Activated CD4-positive, alpha-beta T cell treated with anti-CD3 and anti-CD28 coated beads, Interleukin-2, Interleukin-6, amounts not matched to agents 100 ng/mL and 50 ng/mL, durations not matched to agents 16 hours and 8 hours (primary cell): ENCODE data around the gene RTN4.
"Not testable (repeated sequence)": the region's sequence is repeated elsewhere in the genome, so short reads cannot be mapped to it uniquely, and the experiment has no call there.

ENCODE experiments used
- DNase-seq: peaks from one replicate; pipeline ENCODE4 v3.0.0-alpha.2; 2020

Gene RTN4, protein sequence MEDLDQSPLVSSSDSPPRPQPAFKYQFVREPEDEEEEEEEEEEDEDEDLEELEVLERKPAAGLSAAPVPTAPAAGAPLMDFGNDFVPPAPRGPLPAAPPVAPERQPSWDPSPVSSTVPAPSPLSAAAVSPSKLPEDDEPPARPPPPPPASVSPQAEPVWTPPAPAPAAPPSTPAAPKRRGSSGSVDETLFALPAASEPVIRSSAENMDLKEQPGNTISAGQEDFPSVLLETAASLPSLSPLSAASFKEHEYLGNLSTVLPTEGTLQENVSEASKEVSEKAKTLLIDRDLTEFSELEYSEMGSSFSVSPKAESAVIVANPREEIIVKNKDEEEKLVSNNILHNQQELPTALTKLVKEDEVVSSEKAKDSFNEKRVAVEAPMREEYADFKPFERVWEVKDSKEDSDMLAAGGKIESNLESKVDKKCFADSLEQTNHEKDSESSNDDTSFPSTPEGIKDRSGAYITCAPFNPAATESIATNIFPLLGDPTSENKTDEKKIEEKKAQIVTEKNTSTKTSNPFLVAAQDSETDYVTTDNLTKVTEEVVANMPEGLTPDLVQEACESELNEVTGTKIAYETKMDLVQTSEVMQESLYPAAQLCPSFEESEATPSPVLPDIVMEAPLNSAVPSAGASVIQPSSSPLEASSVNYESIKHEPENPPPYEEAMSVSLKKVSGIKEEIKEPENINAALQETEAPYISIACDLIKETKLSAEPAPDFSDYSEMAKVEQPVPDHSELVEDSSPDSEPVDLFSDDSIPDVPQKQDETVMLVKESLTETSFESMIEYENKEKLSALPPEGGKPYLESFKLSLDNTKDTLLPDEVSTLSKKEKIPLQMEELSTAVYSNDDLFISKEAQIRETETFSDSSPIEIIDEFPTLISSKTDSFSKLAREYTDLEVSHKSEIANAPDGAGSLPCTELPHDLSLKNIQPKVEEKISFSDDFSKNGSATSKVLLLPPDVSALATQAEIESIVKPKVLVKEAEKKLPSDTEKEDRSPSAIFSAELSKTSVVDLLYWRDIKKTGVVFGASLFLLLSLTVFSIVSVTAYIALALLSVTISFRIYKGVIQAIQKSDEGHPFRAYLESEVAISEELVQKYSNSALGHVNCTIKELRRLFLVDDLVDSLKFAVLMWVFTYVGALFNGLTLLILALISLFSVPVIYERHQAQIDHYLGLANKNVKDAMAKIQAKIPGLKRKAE

DNA sequence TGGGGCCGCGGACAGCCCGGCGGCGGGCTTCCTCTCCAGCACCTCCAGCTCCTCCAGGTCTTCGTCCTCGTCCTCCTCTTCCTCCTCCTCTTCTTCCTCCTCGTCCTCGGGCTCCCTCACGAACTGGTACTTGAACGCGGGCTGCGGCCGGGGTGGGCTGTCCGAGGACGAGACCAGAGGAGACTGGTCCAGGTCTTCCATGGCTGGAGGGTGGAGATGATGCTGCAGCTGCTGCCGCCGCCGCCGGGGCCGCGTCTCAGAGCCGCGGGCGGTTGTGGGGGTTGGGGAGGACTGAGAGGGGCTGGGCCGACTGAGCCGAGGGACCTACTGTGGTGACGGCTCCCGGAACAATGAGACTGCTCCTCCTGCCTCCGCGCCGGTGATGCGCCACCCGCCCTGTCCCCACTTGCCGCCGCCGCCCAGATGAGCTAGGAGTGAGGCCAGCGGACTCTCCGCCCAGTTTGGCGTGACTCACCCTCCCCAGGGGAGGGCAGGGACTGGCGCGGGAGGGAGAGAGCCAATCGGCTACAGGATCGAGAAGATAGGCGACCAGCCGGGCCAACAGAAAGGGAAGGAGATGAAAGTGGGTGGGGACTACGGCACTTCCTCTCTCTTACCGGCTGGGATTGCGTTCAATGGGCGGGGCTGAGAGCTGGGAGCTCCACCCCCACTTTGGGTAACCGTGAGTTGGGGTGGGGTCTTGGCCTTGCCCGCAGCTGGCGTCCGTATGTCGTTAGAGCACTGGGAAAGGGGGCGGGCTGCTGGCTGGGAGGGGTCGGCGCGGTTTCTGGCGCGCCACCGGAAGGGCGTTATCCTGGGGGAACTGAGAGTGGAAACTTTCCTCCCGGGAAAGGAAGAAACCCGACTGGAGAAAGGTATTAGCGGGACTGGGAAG, at the start of gene RTN4:
Gene RTN4 (minus strand): TSS at position 352 of the 895 bp plus-strand sequence. CDS start 151 bp downstream, at position 201.
- DNase-seq = peak; percentile 99

DNA sequence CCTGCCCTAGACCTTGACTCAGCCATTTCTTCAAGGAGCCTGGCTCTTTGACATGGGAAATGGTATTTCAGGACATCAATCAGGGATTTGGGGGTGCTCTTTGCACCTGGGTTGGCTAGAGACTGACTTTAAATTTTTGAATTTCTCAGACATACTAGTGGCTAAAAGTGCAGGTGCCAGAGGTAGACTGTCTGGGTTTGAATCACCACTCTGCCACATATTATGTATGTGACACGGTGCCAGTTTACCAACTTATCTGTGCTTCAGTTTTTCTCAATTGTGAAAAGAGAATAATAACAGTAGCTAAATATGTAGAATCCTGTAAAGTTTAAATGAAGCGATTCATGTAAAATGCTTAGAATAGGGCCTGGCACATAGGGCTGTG, 49.2 kb upstream of the RTN4 start:
- DNase-seq = no peak

DNA sequence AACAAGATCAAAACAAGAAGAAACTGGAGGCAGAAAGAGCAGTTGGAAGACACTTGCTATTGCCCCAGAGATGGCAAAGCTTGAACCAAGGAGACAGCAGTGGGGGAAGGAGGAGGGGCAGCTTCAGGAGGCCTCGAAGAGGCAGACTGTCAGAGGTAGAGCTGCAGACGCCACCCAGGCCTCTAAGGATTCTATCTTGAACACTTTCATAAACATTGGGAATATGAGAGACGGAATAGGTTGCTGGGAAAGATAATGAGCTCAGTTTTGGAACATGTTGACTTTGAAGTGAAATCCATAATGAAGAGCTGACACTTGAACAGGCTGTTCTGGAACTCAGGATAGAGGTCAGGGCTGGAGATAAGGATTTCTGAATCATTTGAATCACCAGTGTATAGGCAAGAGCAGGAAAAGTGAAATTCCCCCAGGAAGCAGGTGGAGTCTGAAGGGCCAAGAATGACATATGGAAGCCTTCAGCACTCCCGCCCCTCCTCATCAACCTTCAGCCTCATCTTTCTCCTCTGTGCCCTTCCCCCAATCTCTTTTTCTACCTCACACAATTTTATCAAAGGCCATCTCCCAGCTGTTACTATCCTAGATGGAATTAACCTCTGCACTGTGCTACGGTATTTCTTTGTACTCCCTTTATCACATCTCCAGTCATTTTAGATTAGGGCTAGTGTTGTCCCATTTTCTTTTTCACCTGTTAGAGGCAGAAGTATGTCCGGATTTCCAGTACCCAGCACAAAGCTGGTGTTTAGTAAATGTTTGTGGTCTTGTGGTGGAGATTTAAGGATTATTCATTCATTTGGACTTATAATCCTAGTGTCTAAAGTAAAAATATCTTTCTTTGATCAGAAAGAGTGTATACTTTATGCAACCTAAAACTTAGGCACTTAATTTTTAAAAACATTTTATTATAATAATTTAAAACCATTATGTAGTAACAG, 47.5 kb upstream of the RTN4 start:
- DNase-seq = no peak

DNA sequence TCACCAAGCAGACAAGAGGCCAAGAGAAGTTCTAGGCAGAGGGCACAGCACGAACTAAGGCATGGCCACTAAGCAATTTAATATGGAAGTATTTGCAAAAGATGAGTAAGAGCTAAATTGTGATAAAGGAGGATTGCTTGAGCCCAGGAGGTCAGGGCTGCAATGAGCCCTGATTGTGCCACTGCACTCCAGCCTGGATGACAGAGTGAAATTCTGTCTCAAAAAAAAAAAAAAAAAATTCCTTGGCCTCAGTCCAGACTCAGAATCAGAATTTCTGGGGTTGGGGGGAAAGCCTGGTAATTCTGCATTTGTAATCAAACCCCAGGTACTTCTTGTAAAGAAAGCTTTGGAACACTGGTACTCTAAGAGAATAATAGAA, 46.8 kb upstream of the RTN4 start:
- no peak for DNase-seq

DNA sequence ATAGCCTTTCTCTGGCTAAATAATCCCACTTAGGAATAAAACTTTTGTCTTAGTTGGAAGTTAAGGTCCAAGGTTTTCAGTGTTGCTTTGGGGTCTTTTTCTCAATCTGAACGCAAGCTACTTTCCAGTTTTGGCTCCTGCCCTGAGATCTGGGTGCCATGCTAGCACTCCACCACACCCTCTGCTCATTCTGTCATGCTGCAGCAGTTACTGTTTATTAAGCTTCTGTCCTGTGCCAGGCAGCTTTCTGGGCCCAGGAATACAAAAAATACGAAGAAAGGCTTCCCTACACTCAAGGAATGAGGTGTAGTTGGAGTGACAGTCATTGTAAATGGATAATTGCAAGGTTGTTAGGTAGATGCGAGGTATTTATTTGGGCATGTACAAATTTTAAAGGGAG, 46.3 kb upstream of the RTN4 start:
- no peak for DNase-seq

DNA sequence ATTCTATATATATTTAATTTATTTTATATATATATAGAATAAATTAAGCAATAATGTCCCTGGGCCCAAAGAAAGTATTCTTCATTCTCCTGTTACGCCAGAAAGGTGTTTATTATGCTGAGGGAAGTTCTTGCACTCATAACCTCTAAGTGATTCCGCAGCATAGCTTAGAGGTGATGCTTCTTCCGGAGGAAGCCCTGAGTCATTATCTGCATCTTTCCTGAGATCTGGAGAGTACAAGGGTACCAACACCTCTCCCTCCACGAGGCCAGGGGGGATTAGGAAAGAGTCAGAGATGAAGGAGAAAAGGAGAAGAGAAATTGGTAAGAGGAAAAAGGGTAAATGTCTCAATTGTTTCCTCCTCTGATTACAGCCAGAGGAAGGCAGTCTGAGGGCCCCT, 43.1 kb upstream of the RTN4 start:
- no peak for DNase-seq

DNA sequence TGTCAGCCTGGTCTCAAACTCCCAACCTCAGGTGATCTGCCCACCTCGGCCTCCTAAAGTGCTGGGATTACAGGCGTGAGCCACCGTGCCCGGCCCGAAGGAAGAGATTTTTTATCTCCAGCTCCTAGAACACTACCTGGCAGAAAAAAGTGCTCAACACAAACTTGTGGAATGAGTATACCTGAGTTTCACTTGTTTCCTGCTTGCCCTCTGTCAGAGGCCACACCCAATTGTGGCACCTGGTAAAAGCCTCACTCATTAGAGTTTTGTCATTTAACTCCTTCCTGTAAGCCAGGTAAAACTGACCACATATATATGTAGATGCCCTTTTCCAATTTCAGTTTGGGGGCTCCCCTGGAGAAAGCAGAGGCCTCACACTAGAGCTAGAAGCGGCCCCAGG, 42.2 kb upstream of the RTN4 start:
- DNase-seq = no peak

DNA sequence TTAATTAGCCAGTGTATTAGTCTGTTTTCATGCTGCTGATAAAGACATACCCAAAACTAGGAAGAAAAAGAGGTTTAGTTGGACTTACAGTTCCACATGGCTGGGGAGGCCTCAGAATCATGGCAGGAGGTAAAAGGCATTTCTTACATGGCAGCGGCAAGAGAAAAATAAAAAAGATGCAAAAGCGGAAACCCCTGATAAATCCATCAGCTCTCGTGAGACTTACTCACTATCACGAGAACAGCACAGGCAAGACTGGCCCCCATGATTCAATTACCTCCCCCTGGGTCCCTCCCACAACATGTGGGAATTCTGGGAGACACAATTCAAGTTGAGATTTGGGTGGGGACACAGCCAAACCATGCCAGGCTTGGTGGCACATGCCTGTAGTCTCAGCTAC, 41.4 kb upstream of the RTN4 start:
- not testable (repeated sequence) for DNase-seq

DNA sequence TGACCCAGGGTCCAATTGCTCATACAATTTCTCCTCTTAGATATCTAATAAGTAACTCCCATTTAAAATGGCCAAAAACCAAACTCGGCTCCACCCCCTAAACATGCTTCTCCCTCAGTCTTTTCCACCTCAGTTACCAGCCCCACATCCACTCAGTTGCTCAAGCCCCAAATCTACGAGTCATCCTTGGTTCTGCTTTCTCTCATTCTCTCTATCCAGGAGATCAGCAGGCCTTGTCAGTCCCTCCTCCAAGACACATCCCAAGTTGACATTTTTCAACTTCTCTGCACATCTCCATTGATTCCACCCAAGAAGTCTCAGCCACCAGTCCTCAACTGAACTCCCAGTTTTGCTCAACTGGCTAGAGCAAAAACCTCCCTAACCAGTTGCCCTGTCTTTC, 40.5 kb upstream of the RTN4 start:
- no peak for DNase-seq

DNA sequence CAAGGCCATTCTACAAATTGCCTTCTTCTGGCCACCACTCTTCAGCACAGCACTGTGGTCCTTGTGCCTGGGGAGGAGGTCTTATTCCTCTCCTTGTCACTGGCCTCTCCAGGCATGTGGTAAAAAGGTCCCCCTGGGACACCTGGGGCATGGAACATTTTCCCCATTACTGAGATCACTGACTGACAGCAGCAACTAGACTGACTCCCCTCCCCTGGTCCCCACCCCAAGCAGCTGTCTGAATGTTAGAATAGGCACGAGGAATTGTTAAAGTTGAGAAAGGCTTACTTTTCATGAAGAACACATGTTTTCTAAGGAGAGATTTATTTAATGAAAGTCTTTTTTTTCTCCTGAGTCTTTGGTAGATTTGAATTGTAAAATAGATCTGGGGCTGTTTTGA, 39.5 kb upstream of the RTN4 start:
- DNase-seq = no peak

DNA sequence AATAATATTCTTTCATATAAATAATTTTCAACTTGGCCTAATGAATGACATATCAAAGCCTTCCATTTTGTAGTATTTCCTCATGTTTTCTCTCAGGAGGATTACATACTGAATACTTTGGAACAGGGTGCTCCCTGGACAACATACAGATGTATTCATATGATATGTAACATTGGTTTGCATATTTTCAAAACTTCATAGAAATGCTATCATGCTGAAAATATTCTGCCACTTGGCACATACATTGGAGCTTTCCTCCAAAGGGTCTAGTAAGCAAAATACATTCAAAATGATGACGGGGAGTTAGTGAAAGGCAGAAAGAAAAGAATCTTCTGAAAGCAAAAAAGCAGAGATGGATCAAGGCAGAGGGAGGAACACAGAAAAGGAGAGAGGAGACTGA, 38.1 kb upstream of the RTN4 start:
- DNase-seq = no peak

DNA sequence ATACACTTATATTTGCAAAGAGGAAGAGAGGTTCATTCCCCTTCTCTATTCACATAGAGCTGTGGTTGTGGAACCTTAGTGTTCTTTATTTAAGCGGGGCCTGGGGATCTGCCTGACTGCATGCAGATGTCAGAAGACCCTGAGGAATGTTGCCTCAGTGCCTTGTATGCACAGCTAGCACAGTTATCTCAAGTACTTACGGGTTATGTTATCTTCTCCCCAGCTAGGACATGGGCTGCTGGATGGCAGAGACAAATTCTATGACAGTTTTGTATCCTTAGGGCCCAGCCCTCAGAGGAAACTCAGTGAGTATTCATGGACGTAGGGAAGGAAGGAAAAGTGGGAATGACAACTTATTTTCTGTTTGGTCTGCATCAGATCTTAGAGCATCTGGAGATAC, 37.7 kb upstream of the RTN4 start:
- no peak for DNase-seq

DNA sequence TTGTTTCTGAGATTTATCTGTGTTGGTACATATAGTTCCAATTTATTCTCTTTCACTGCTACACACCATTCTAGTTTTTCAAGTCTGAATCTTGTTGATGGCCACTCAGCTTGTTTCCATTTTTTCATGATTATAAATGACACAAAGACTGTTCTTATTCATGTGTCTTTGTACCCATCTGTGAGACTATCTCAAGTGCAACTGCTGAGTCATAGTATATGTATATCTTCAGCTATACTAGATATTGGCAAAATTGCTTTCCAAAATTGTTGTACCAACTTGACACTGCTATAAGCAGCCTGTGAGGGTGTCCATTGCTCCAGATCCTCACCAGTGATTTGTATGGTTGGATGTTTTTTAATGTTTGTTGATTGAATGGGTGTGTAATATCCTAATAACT, 37.2 kb upstream of the RTN4 start:
- DNase-seq = no peak

DNA sequence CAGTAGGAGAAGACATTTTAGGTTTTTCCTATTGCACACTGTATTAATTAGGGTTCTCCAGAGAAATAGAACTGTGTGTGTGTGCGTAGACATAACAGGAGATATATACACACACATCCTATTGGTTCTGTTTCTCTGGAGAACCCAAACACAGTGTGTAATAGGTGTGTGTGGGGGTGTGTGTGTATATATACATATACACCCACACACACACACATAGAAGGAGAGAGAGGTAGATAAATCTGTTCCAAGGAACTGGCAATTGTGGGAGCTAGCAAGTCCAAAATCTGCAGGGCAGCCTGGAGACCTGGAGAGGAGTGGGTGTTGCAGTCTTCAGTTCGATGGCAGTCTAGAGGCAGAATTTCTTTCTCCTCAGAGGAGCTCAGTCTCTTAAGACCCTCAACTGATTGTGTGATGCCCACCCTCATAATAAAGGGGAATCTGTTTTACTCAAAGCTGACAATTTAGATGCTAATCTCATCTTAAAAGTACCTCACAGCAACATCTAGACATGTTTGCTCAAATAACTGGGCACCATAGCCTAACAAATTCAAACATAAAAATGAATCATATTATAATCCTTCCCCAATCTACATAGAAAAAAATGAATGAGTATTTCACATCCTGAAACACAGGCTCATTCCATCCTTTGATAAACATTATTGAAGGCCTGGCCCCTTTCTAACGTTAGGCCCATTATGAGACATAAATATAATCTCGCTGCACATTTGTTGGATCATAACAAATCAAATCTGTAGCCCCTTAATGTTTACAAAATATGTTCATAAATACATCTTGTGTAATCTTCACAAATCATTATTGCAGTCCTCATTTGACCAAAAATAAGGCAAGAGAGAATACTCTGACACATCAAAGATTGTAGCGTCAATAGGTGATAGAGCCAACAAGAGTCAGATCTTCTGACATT, 35.1 kb upstream of the RTN4 start:
- DNase-seq = no peak

DNA sequence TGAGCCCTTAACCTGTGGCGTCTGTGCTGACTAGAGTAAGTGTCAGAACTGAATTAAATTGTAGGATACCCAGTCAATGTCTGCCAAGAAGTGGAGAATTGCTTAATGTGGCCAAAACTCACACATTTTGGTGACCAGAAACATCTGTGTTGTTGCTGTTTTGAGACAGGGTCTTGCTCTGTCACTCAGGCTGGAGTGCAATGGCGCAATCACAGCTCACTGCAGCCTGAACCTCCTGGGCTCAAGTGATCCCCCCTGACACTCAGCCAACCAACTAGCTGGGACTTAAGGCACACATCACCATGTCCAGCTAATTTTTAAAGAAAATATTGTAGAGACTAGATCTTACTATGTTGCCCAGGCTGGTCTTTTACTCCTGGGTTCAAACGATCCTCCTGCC, 34.4 kb upstream of the RTN4 start:
- DNase-seq = no peak

DNA sequence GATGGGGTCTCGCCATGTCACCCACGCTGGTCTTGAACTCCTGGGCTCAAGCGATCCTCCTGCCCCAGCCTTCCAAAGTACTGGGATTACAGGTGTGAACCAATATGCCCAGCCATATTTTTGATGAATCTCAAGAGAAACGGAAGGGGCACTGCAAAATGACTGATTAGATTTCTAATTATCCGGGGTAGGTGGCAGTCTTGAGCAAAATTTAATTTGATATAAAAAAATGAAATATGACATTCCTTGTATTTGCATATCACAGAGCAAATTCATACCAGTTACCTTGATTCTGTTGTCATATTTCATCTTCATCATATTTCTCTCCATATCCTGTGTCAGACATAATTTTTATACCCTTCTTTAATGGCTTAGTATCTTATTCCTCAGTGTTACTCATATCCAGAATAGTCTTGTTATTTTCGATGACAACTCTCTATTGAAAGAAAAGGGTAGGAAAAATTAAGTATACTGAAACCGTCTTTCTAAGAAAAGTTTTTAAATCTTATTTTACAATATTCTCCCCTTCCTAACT, 30.0 kb upstream of the RTN4 start:
- no peak for DNase-seq

DNA sequence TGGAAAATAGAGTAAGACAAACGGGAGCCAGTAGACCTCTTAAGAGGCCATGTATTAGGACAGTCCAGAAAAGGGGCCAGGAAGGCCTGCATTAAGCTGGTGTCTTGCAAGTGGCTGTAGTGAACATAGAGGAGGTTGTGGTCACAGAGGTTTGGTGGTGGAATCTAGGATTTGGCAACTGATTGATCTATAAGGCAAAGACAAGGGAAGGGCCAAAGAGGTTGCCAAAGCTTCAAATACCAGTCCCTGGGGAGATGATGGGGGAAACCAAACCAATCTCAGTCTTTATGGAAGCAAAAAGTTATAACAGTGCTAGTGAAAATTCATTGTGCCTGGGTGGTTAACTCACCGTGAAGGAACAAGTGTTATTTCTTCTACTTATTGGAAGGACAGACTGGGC, 28.7 kb upstream of the RTN4 start:
- no peak for DNase-seq

DNA sequence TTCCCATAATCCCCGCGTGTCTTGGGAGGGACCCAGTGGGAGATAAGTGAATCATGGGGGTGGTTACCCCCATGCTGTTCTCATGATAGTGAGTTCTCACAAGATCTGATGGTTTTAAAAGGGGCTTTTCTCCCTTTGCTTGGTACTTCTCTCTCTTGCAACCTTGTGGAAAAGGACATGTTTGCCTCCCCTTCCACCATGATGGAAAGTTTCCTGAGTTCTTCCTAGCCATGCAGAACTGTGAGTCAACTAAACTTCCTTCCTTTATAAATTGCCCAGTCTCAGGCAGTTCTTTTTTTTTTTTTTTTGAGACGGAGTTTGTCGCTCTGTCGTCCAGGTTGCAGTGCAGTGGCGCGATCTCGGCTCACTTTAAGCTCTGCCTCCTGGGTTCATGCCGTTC, 26.5 kb upstream of the RTN4 start:
- no peak for DNase-seq

DNA sequence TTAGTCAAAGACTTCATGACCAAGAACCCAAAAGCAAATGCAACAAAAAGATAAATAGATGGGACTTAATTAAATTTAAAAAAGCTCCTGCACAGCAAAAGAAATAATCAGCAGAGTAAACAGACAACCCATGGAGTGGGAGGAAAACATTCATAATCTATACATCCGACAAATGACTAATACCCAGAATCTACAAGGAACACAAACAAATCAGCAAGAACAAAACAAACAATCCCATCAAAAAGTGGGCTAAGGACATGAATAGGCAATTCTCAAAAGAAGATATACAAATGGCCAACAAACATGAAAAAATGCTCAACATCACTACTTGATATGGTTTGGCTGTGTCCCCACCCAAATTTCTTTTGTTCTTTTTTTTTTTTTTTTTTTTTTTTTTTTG, 25.8 kb upstream of the RTN4 start:
- DNase-seq = not testable (repeated sequence)
